ENCODE measurements around the gene ATP5PD. TPM values are rescaled to one million over a fixed set of nuclear protein-coding genes. Genes with fewer than 3 reads are reported as not detected.

ATP5PD gene
- total and polyA plus RNA-seq, 2 of the 13 experiments (the other 11 are each of a cell fraction or from before 2014, with no cell fraction given) = 158 to 428 TPM

DNA sequence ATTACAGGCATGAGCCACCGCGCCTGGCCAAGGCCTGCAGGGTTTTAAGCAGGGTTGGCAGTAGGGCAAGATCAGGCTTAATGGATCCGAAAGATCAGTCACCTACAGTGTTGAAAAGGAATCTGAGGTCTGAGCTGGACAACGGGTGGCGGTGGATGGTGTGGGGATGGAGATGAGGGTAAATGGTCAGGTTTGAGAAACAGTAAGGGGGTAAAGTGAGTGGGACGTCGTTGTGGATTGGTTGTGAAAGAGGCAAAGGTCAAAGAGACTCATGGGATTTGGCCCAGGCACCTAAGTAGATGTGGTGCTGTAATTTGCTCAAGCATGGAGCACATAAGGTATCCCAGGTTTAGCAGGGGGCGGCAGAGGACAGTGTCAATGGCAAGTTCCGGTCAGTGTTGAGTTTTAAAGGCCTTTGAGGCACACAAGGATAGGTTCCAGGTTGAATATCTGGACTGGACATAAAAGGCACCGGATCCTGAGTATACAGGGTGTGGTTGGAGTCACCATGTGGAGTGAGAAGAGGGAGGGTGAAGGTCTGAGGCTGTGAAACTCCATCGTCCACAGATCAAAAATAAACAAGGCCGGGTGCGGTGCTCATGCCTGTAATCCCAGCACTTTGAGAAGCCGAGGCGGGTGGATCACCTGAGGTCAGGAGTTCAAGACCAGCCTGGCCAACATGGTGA, 39.9 kb upstream of the ATP5PD start (continued):
- TF ChIP-seq, protein P1, sequence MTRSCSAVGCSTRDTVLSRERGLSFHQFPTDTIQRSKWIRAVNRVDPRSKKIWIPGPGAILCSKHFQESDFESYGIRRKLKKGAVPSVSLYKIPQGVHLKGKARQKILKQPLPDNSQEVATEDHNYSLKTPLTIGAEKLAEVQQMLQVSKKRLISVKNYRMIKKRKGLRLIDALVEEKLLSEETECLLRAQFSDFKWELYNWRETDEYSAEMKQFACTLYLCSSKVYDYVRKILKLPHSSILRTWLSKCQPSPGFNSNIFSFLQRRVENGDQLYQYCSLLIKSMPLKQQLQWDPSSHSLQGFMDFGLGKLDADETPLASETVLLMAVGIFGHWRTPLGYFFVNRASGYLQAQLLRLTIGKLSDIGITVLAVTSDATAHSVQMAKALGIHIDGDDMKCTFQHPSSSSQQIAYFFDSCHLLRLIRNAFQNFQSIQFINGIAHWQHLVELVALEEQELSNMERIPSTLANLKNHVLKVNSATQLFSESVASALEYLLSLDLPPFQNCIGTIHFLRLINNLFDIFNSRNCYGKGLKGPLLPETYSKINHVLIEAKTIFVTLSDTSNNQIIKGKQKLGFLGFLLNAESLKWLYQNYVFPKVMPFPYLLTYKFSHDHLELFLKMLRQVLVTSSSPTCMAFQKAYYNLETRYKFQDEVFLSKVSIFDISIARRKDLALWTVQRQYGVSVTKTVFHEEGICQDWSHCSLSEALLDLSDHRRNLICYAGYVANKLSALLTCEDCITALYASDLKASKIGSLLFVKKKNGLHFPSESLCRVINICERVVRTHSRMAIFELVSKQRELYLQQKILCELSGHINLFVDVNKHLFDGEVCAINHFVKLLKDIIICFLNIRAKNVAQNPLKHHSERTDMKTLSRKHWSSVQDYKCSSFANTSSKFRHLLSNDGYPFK (CRISPR knock-in tag; IDR thresholded peaks at IDR 0.05; ENCODE audit: borderline replicate concordance) = peak; percentile 41; the same call in 1 of the 2 replicates
- TF ChIP-seq TGIF2 (CRISPR knock-in tag; IDR thresholded peaks at IDR 0.05) (0 out of 2 replicates have a peak, but pooled peaks have one; percentile 64), ZNF644 (CRISPR knock-in tag; IDR thresholded peaks at IDR 0.05; ENCODE audit: low read depth) (peak; percentile 91; the same call in 1 of the 2 replicates), TCF7 (IDR thresholded peaks at IDR 0.05; ENCODE audit: low read depth) (peak; percentile 78), ZNF460 (CRISPR knock-in tag; IDR thresholded peaks at IDR 0.05; ENCODE audit: borderline replicate concordance) (no peak), HES4 (CRISPR knock-in tag; IDR thresholded peaks at IDR 0.05; ENCODE audit: borderline replicate concordance) (no peak), HNF4A (CRISPR knock-in tag; IDR thresholded peaks at IDR 0.05) (peak; percentile 70), RXRA (CRISPR knock-in tag; IDR thresholded peaks at IDR 0.05) (peak; percentile 77; the same call in 1 of the 2 replicates), GFI1 (CRISPR knock-in tag; IDR thresholded peaks at IDR 0.05; ENCODE audit: borderline replicate concordance) (peak; percentile 78; the same call in 1 of the 2 replicates), RAD21 (CRISPR knock-in tag; IDR thresholded peaks at IDR 0.05) (0 out of 2 replicates have a peak, but pooled peaks have one; percentile 8), ZBTB3 (CRISPR knock-in tag; IDR thresholded peaks at IDR 0.05; ENCODE audit: borderline replicate concordance, low read depth) (peak; percentile 86; the same call in 1 of the 2 replicates), ZNF530 (CRISPR knock-in tag; IDR thresholded peaks at IDR 0.05; ENCODE audit: low read depth) (0 out of 2 replicates have a peak, but pooled peaks have one; percentile 15)
- TF ChIP-seq, protein P2, sequence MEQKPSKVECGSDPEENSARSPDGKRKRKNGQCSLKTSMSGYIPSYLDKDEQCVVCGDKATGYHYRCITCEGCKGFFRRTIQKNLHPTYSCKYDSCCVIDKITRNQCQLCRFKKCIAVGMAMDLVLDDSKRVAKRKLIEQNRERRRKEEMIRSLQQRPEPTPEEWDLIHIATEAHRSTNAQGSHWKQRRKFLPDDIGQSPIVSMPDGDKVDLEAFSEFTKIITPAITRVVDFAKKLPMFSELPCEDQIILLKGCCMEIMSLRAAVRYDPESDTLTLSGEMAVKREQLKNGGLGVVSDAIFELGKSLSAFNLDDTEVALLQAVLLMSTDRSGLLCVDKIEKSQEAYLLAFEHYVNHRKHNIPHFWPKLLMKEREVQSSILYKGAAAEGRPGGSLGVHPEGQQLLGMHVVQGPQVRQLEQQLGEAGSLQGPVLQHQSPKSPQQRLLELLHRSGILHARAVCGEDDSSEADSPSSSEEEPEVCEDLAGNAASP (CRISPR knock-in tag; IDR thresholded peaks at IDR 0.05; ENCODE audit: borderline replicate concordance) = peak; percentile 71
- TF ChIP-seq, protein P3, sequence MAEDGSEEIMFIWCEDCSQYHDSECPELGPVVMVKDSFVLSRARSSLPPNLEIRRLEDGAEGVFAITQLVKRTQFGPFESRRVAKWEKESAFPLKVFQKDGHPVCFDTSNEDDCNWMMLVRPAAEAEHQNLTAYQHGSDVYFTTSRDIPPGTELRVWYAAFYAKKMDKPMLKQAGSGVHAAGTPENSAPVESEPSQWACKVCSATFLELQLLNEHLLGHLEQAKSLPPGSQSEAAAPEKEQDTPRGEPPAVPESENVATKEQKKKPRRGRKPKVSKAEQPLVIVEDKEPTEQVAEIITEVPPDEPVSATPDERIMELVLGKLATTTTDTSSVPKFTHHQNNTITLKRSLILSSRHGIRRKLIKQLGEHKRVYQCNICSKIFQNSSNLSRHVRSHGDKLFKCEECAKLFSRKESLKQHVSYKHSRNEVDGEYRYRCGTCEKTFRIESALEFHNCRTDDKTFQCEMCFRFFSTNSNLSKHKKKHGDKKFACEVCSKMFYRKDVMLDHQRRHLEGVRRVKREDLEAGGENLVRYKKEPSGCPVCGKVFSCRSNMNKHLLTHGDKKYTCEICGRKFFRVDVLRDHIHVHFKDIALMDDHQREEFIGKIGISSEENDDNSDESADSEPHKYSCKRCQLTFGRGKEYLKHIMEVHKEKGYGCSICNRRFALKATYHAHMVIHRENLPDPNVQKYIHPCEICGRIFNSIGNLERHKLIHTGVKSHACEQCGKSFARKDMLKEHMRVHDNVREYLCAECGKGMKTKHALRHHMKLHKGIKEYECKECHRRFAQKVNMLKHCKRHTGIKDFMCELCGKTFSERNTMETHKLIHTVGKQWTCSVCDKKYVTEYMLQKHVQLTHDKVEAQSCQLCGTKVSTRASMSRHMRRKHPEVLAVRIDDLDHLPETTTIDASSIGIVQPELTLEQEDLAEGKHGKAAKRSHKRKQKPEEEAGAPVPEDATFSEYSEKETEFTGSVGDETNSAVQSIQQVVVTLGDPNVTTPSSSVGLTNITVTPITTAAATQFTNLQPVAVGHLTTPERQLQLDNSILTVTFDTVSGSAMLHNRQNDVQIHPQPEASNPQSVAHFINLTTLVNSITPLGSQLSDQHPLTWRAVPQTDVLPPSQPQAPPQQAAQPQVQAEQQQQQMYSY (CRISPR knock-in tag; IDR thresholded peaks at IDR 0.05) = peak; percentile 78
- TF ChIP-seq, protein P4, sequence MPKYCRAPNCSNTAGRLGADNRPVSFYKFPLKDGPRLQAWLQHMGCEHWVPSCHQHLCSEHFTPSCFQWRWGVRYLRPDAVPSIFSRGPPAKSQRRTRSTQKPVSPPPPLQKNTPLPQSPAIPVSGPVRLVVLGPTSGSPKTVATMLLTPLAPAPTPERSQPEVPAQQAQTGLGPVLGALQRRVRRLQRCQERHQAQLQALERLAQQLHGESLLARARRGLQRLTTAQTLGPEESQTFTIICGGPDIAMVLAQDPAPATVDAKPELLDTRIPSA (CRISPR knock-in tag; IDR thresholded peaks at IDR 0.05; ENCODE audit: borderline replicate concordance) = 0 out of 2 replicates have a peak, but pooled peaks have one; percentile 24
- TF ChIP-seq, protein P5, sequence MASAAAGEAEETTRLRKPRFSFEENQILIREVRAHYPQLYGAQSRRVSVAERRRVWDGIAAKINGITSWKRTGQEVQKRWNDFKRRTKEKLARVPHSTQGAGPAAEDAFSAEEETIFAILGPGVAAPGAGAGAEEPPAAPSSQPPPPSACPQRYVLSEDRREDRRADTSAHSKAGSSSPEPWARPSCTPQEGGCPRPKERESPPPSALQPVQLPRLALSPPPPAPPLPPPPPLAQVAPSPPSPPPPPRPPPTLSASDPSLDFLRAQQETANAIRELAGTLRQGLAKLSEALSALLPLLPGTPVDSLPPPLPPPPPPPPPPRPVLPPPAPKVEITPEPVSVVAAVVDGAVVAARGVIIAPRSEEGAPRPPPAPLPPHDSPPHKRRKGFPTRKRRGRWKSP (CRISPR knock-in tag; IDR thresholded peaks at IDR 0.05) = 0 out of 2 replicates have a peak, but pooled peaks have one; percentile 41
